Astrocyte of the cerebellum (primary cell): ENCODE data around the gene TCEAL3.

Experiments
- DNase-seq: peaks from one replicate; pipeline ENCODE4 v3.0.0-alpha.2; 2011; ENCODE audit warnings: low read depth
- H3K4me3 ChIP-seq: 2 replicates; pipeline ENCODE4 v1.5.1; 2011; ENCODE audit warnings: mild to moderate bottlenecking, low read depth, low read length, moderate library complexity
- in situ Hi-C: cut with HindIII; loops from 2 replicates; pipeline ENCODE4 v1.10.0; 2017; ENCODE audit warnings: low sequenced_read_pairs
- TF ChIP-seq, protein P1 (sequence below): IDR thresholded peaks from 2 replicates; pipeline ENCODE4 v1.5.1; 2012; ENCODE audit warnings: low read length, low read depth, moderate library complexity, mild to moderate bottlenecking; ENCODE audit errors: missing control alignments

The TCEAL3 gene

DNA sequence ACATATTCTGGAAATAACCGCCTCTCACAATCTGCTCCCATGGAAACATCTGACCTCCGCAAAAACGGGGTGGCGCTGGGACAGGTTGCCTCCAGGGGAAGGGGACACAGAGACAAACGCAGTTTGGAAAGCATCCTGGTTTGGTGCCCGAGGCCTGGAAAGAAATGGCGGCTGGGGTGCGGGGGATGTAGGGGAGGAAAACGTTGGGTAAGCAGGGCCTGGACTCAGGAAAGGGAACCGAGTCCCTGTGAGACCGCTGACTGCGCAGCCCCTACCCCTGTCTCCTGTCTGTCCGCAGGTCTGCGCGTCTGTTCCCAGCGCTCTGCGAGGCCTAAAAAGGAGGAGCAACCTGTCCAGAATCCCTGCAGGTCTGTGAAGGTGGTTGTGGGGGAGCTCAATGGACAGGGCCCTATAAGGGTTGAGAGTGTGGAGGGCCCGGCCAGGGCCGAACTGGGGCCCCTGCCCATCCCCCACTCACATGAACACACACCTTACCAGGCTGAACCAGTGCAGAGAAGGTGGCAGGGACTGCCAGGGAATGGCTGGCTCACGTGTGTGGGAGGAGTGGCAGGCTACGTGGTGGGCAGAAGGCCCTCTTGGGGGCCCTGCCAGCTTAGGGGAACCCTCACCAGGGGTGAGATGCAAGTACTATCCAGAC, 672 bp downstream of the TCEAL3 start:
- H3K4me3 ChIP-seq: peak overlapping the region; percentile 60
- in situ Hi-C loops: no loop called here
- TF ChIP-seq, protein P1, sequence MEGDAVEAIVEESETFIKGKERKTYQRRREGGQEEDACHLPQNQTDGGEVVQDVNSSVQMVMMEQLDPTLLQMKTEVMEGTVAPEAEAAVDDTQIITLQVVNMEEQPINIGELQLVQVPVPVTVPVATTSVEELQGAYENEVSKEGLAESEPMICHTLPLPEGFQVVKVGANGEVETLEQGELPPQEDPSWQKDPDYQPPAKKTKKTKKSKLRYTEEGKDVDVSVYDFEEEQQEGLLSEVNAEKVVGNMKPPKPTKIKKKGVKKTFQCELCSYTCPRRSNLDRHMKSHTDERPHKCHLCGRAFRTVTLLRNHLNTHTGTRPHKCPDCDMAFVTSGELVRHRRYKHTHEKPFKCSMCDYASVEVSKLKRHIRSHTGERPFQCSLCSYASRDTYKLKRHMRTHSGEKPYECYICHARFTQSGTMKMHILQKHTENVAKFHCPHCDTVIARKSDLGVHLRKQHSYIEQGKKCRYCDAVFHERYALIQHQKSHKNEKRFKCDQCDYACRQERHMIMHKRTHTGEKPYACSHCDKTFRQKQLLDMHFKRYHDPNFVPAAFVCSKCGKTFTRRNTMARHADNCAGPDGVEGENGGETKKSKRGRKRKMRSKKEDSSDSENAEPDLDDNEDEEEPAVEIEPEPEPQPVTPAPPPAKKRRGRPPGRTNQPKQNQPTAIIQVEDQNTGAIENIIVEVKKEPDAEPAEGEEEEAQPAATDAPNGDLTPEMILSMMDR: no peak
- no peak for DNase-seq

DNA sequence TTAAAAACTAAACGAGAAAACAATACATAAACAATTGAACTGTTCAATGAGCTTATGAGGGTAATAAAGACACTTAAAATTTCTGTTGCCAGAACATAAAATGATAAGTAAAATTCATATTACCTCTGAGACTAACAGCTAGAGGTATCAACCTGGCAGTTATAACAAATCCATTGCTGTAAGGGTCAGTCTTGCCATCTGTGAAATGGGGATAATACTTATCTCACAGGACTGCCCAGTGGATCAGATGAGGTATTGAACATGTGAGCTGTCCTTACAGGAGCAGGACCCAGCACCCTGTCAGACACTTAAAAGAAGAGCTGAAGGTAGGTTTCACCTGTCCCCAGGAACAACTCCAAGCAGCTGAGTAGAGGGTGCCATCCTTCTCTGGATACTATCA, 2.5 kb downstream of the TCEAL3 start:
- TF ChIP-seq, protein P1: no peak
- in situ Hi-C loops: no loop called here
- DNase-seq: no peak
- H3K4me3 ChIP-seq: no peak overlapping the region

DNA sequence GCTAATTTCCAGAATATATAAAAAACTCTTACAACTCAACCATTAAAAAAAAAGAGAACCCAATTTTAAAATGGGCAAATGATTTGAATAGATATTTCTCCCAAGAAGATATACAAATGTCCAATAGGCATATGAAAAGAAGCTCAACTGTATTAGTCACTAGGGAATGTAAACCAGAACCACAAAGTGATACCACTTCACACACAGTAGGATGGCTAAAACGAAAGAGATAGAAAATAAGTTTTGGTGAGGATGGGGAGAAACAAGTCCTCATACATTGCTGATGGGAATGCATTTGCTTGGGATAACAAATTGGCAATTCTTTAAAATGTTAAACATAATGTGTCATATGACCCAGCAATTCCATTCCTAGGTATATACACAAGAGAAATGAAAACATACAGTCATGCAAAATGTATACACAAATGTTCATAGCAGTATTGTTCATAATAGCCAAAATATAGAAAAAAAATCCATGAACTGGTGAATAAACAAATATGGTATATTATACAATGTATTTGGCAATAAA, 5.7 kb downstream of the TCEAL3 start:
- no peak for DNase-seq
- in situ Hi-C loops: no loop called here
- TF ChIP-seq, protein P1: no peak
- no peak overlapping the region for H3K4me3 ChIP-seq

DNA sequence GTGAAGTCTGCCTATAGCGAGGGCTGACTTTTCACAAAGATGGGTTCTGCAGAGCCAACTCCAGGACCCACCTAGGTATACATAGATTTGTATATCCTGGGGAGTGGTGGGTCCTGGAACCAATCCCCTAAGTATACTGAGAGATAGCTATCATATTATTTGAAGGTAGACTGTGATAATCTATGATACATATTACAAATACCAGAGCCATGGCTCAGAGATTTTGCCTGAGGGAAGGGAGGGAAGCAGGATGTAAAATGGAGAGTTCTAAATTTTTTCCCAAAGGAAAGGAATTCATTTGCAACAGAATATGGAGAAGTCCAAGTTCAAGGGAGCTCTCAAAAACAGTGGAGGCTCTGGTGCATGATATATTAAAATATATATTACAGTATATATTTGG, 7.2 kb downstream of the TCEAL3 start:
- TF ChIP-seq, protein P1: no peak
- in situ Hi-C loops: no loop called here
- no peak overlapping the region for H3K4me3 ChIP-seq
- no peak for DNase-seq

DNA sequence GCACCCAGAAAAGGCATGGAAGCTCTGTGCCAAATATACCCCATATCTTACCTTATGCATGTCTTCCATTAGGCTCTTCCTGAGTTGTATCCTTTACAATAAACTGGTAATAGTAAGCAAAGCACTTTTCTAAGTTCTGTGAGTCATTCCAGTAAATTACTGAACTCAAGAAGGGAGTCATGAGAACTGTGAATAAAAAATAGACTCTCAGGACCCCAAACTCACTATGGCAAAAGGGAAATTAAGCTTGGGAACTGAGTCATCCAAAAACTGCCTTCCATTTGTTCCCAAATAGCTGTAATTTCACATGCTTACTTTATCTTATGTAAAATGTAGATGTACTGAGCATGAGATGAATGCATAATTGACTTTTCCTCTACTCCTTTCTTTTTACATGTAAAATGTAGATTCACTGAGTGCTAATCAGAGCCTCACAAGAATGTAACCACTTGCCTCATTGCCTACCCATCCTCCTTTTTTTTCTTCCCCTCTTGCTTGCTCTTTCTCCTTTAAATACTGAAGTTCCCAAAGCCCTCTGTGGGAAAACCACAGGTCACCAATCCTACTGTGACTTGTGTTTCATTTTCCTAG, 8.1 kb downstream of the TCEAL3 start:
- DNase-seq: no peak
- TF ChIP-seq, protein P1: no peak
- in situ Hi-C loops: no loop called here
- H3K4me3 ChIP-seq: no peak overlapping the region

DNA sequence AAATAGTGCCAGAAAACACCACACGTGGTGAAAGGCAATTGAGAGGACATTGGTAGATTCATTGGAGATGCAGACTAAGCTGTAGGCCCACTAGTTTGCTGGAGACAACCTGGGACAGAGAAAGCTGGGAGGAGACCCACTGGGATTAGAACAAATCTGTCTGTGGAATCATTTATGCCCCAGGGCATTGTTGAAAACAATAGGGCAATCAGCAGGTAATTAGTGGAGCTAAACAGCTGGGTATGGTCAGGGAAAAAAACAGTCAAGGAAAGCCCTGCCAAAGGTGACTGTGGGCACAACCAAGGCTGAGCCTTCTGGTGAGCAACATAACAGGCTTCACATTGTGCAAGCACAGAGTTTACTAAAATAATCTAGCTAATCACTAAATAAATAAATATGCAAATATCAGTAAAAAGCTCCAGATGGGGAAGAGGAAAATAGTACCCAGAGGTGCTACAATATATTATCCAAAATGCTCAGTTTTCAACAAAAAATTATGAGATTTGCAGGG, 9.0 kb downstream of the TCEAL3 start:
- DNase-seq: no peak
- no peak overlapping the region for H3K4me3 ChIP-seq
- in situ Hi-C loops: no loop called here
- TF ChIP-seq, protein P1: no peak
